HuH-7.5 (cell line): ENCODE data around the gene BCAP31.
"Not testable (repeated sequence)": the region's sequence is repeated elsewhere in the genome, so short reads cannot be mapped to it uniquely, and the experiment has no call there.

ENCODE experiments used
- DNase-seq: peaks from one replicate; pipeline ENCODE4 v3.0.0; 2011; ENCODE audit warnings: low spot score

BCAP31 gene

GRCh38 chrX:153762626-153763173 is 38.5 kb upstream of the BCAP31 start:
- no peak for DNase-seq

- no peak for DNase-seq
These were observed 37.7 kb upstream of the BCAP31 start for GRCh38 chrX:153761863-153762262.

GRCh38 chrX:153755136-153755535 is 30.9 kb upstream of the BCAP31 start:
- no peak for DNase-seq

GRCh38 chrX:153750127-153750774 is 26.1 kb upstream of the BCAP31 start:
- no peak for DNase-seq

- DNase-seq: not testable (repeated sequence)
These were observed 24.8 kb upstream of the BCAP31 start for GRCh38 chrX:153749017-153749416.

GRCh38 chrX:153746991-153747390 is 22.8 kb upstream of the BCAP31 start:
- not testable (repeated sequence) for DNase-seq

- no peak for DNase-seq
These were observed 22.2 kb upstream of the BCAP31 start for GRCh38 chrX:153746359-153746758.

- not testable (repeated sequence) for DNase-seq
These were observed 20.9 kb upstream of the BCAP31 start for GRCh38 chrX:153745067-153745433.

- no peak for DNase-seq
These were observed 20.3 kb upstream of the BCAP31 start for GRCh38 chrX:153744210-153745066.

- DNase-seq: not testable (repeated sequence)
These were observed 19.5 kb upstream of the BCAP31 start for GRCh38 chrX:153743468-153744209.

GRCh38 chrX:153742796-153743467 is 18.7 kb upstream of the BCAP31 start:
- DNase-seq: not testable (repeated sequence)

- not testable (repeated sequence) for DNase-seq
These were observed 17.9 kb upstream of the BCAP31 start for GRCh38 chrX:153742111-153742510.

- DNase-seq: no peak
These were observed 17.3 kb upstream of the BCAP31 start for GRCh38 chrX:153741446-153741845.

- no peak for DNase-seq
These were observed 16.5 kb upstream of the BCAP31 start for GRCh38 chrX:153740631-153741222.

GRCh38 chrX:153739754-153740486 is 15.7 kb upstream of the BCAP31 start:
- no peak for DNase-seq

GRCh38 chrX:153738056-153738605 is 13.9 kb upstream of the BCAP31 start:
- DNase-seq: no peak

- no peak for DNase-seq
These were observed 12.8 kb upstream of the BCAP31 start for GRCh38 chrX:153736871-153737441.

- DNase-seq: no peak
These were observed 12.1 kb upstream of the BCAP31 start for GRCh38 chrX:153736071-153736820.

- DNase-seq: no peak
These were observed 11.1 kb upstream of the BCAP31 start for GRCh38 chrX:153735274-153735673.
